Keratinocyte (primary cell): Measurements from ENCODE around the gene PTPRT. TPM values are rescaled to one million over a fixed set of nuclear protein-coding genes. Genes with fewer than 3 reads are reported as not detected.

Experiments used
- DNase-seq: peaks from one replicate; pipeline ENCODE4 v3.0.0-alpha.2; 2011; ENCODE audit warnings: low read depth, missing footprints, low spot score
- FAIRE-seq: peaks from 2 replicates; lab custom pipeline; 2011; peaks lifted over from hg19 to GRCh38; lab: Jason Lieb, UNC
- H2AFZ ChIP-seq: 2 replicates; pipeline ENCODE4 v1.6.0; 2012; ENCODE audit warnings: low read length, control low read depth, inconsistent platforms; ENCODE audit not compliant: control insufficient read depth
- H3K27ac ChIP-seq: 2 replicates; pipeline ENCODE4 v1.5.1; 2011; ENCODE audit warnings: low read length; ENCODE audit not compliant: control insufficient read depth, insufficient read depth
- H3K27me3 ChIP-seq: 3 replicates; pipeline ENCODE4 v1.6.0; 2011; ENCODE audit warnings: low read length; ENCODE audit not compliant: control insufficient read depth, insufficient read depth; ENCODE audit errors: extremely low read depth
- H3K36me3 ChIP-seq, 2 experiments: 2 replicates in 1 of 2; 3 replicates in 1 of 2; pipeline ENCODE4 v1.5.1; 2011; ENCODE audit warnings: low read length in 2 of 2, mild to moderate bottlenecking in 1 of 2; ENCODE audit not compliant: control insufficient read depth in 2 of 2, insufficient read depth in 2 of 2; ENCODE audit errors: extremely low read depth in 1 of 2
- H3K4me1 ChIP-seq: 3 replicates; pipeline ENCODE4 v1.5.1; 2011; ENCODE audit warnings: low read length; ENCODE audit not compliant: control insufficient read depth, insufficient read depth; ENCODE audit errors: extremely low read depth
- H3K4me2 ChIP-seq: 3 replicates; pipeline ENCODE4 v1.6.0; 2011; ENCODE audit warnings: low read depth, low read length; ENCODE audit not compliant: control insufficient read depth, insufficient read depth; ENCODE audit errors: extremely low read depth
- H3K4me3 ChIP-seq, 3 experiments: fragments of 200-600 bp in 1 of 3; sonication (generic) in 1 of 3; 2 replicates in 2 of 3; 3 replicates in 1 of 3; pipeline ENCODE4 v1.5.1; 2011 to 2016; ENCODE audit warnings: low read length in 3 of 3, mild to moderate bottlenecking in 3 of 3, control low read depth in 2 of 3, inconsistent platforms in 1 of 3, low read depth in 1 of 3, mixed read lengths in 1 of 3, mixed run types in 1 of 3, moderate library complexity in 1 of 3; ENCODE audit not compliant: control insufficient read depth in 2 of 3, insufficient read depth in 2 of 3; ENCODE audit errors: extremely low read depth in 1 of 3
- H3K79me2 ChIP-seq: 2 replicates; pipeline ENCODE4 v1.6.0; 2012; ENCODE audit warnings: low read length; ENCODE audit not compliant: control insufficient read depth, insufficient read depth
- H3K9ac ChIP-seq: 3 replicates; pipeline ENCODE4 v1.6.0; 2011; ENCODE audit warnings: low read length; ENCODE audit not compliant: control insufficient read depth, insufficient read depth; ENCODE audit errors: extremely low read depth
- H3K9me1 ChIP-seq: 3 replicates; pipeline ENCODE4 v1.6.0; 2011; ENCODE audit warnings: low read length; ENCODE audit not compliant: control insufficient read depth, insufficient read depth; ENCODE audit errors: extremely low read depth
- H3K9me3 ChIP-seq: 2 replicates; pipeline ENCODE4 v1.5.1; 2012; ENCODE audit warnings: low read depth, low read length; ENCODE audit not compliant: control insufficient read depth
- H4K20me1 ChIP-seq: 3 replicates; pipeline ENCODE4 v1.6.0; 2011; ENCODE audit warnings: low read length; ENCODE audit not compliant: control insufficient read depth, insufficient read depth; ENCODE audit errors: extremely low read depth
- CTCF ChIP-seq, 3 experiments: IDR thresholded peaks in 1 of 3; conservative IDR thresholded peaks in 1 of 3; optimal IDR thresholded peaks in 1 of 3; 2 replicates in 2 of 3; 3 replicates in 1 of 3; pipeline versions ENCODE3 to v1.5.1; 2011; ENCODE audit warnings: low read length in 3 of 3, mild to moderate bottlenecking in 3 of 3, moderate library complexity in 2 of 3, control low read depth in 1 of 3, inconsistent platforms in 1 of 3; ENCODE audit not compliant: insufficient read depth in 2 of 3; ENCODE audit errors: extremely low read depth in 1 of 3
- EZH2 ChIP-seq: IDR thresholded peaks from one replicate; pipeline ENCODE4 v1.6.1; 2012; ENCODE audit warnings: inconsistent platforms, mild to moderate bottlenecking, low read length, moderate library complexity
- dilution Hi-C: fragments of 300-500 bp; cut with MboI; formaldehyde crosslinking; loops from one replicate; pipeline ENCODE4 v1.7.0; 2020; ENCODE audit warnings: low sequenced_read_pairs; ENCODE audit not compliant: extremely low pct_ligation_motif_present
- polyA plus RNA-seq, 5 experiments: library from polyadenylated mRNA; depleted of rRNA in 3 of 5; stranded (reverse) in 3 of 5; stranded (forward) in 1 of 5; unstranded in 1 of 5; fragments of >200 nt; gene quantifications; 1 replicate in 1 of 5; 2 replicates in 3 of 5; 3 replicates in 1 of 5; pipeline versions ENCODE4 v1.2.1 to v1.2.3, GENCODE V29; 2011 to 2012; ENCODE audit warnings: missing spikeins in 2 of 5, low read depth in 1 of 5, low replicate concordance in 1 of 5

PTPRT gene
- polyA plus RNA-seq, 1 donor (not counting 4 experiments of a cell fraction or from before 2014, with no cell fraction given): not detected

GRCh38 chr20:43095034-43095433 lies 94.7 kb downstream of the PTPRT start:
- DNase-seq (no peak), FAIRE-seq (no peak)
- no peaks in the 10 kb centered on the region for H3K27me3 ChIP-seq
- no peak overlapping the region for H3K27ac ChIP-seq
- no peak overlapping the region for H3K4me2 ChIP-seq
- no peak overlapping the region for H2AFZ ChIP-seq
- H3K4me3 ChIP-seq: no peak overlapping the region
- no peak overlapping the region for H3K9ac ChIP-seq
- H3K9me3 ChIP-seq: peaks cover 2% of the 10 kb centered on the region
- dilution Hi-C loops: no loop called here
- H3K36me3 ChIP-seq: no peaks in the 10 kb centered on the region
- H3K9me1 ChIP-seq: no peaks in the 10 kb centered on the region
- no peaks in the 10 kb centered on the region for H4K20me1 ChIP-seq
- H3K79me2 ChIP-seq: no peaks in the 10 kb centered on the region
- no peaks in the 10 kb centered on the region for H3K4me1 ChIP-seq
- TF ChIP-seq CTCF (optimal IDR thresholded peaks at IDR 0.05 in 1 of 3, IDR thresholded peaks at IDR 0.05 in 1 of 3, conservative IDR thresholded peaks at IDR 0.05 in 1 of 3; ENCODE audit: extremely low read depth in 1 of 3, insufficient read depth in 2 of 3, low read length in 3 of 3) (no peak), EZH2 (no peak)

GRCh38 chr20:43092386-43093088 lies 97.2 kb downstream of the PTPRT start:
- Histone ChIP-seq H3K4me3 (no peak overlapping the region), H3K9ac (no peak overlapping the region), H4K20me1 (no peaks in the 10 kb centered on the region), H3K9me1 (no peaks in the 10 kb centered on the region), H3K9me3 (peaks cover 2% of the 10 kb centered on the region), H3K36me3 (no peaks in the 10 kb centered on the region), H3K27me3 (no peaks in the 10 kb centered on the region), H3K4me1 (no peaks in the 10 kb centered on the region), H2AFZ (no peak overlapping the region), H3K4me2 (no peak overlapping the region), H3K79me2 (no peaks in the 10 kb centered on the region), H3K27ac (no peak overlapping the region)
- no peak for FAIRE-seq
- dilution Hi-C loops: no loop called here
- no peak for DNase-seq
- TF ChIP-seq EZH2 (no peak), CTCF (optimal IDR thresholded peaks at IDR 0.05 in 1 of 3, IDR thresholded peaks at IDR 0.05 in 1 of 3, conservative IDR thresholded peaks at IDR 0.05 in 1 of 3; ENCODE audit: extremely low read depth in 1 of 3, insufficient read depth in 2 of 3, low read length in 3 of 3) (no peak)
